ENCODE measurements around the gene OSBPL8.
"Not testable (repeated sequence)": the region's sequence is repeated elsewhere in the genome, so short reads cannot be mapped to it uniquely, and the experiment has no call there.

OSBPL8 gene

DNA sequence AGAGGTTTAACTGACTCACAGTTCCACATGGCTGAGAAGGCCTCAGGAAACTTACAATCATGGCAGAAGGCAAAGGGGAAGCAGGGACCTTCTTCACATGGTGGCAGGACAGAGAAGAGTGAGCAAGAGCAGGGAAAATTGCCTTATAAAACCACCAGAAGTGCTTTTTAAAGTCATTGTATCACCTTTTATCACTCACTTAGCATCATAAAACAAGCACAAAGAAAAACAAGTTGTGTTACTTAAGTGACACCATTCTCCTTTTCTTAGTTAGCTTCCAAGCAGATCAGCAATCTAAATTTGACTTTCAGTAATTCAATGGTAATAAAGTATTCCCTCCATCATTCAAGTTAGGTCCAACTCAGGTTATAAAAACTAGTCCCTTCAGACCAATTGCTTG, 28.5 kb downstream of the OSBPL8 start:
- peaks cover 20 to 21% of the 10 kb centered on the region in 2 donors for H3K4me1 ChIP-seq (ENCODE audit: control insufficient read depth in 1 of 2, insufficient read depth in 2 of 2, low read length in 2 of 2)
- no peak overlapping the region for H3K4me3 ChIP-seq (ENCODE audit: low read depth in 1 of 2, low read length in 2 of 2)
- H3K36me3 ChIP-seq (ENCODE audit: control insufficient read depth in 1 of 2, insufficient read depth in 2 of 2, low read length in 2 of 2): no peaks in the 10 kb centered on the region
- no peak overlapping the region for H3K9ac ChIP-seq (ENCODE audit: low read depth in 1 of 2, low read length in 2 of 2)
- H3K27me3 ChIP-seq (ENCODE audit: control insufficient read depth in 1 of 2, insufficient read depth in 2 of 2, low read length in 2 of 2): no peaks in the 10 kb centered on the region
- H3K27ac ChIP-seq (ENCODE audit: low read depth, low read length): no peak overlapping the region
- no peaks in the 10 kb centered on the region for H3K9me3 ChIP-seq (ENCODE audit: control insufficient read depth in 1 of 2, low read length in 2 of 2)

GRCh38 chr12:76530516-76530915, 29.1 kb downstream of the OSBPL8 start:
- no peak overlapping the region for H3K27ac ChIP-seq (ENCODE audit: low read depth, low read length)
- H3K9ac ChIP-seq (ENCODE audit: low read depth in 1 of 2, low read length in 2 of 2): no peak overlapping the region
- H3K4me3 ChIP-seq (ENCODE audit: low read depth in 1 of 2, low read length in 2 of 2): no peak overlapping the region
- no peaks in the 10 kb centered on the region for H3K27me3 ChIP-seq (ENCODE audit: control insufficient read depth in 1 of 2, insufficient read depth in 2 of 2, low read length in 2 of 2)
- H3K9me3 ChIP-seq (ENCODE audit: control insufficient read depth in 1 of 2, low read length in 2 of 2): no peaks in the 10 kb centered on the region
- H3K36me3 ChIP-seq (ENCODE audit: control insufficient read depth in 1 of 2, insufficient read depth in 2 of 2, low read length in 2 of 2): no peaks in the 10 kb centered on the region
- peaks cover 20 to 21% of the 10 kb centered on the region in 2 donors for H3K4me1 ChIP-seq (ENCODE audit: control insufficient read depth in 1 of 2, insufficient read depth in 2 of 2, low read length in 2 of 2)

DNA sequence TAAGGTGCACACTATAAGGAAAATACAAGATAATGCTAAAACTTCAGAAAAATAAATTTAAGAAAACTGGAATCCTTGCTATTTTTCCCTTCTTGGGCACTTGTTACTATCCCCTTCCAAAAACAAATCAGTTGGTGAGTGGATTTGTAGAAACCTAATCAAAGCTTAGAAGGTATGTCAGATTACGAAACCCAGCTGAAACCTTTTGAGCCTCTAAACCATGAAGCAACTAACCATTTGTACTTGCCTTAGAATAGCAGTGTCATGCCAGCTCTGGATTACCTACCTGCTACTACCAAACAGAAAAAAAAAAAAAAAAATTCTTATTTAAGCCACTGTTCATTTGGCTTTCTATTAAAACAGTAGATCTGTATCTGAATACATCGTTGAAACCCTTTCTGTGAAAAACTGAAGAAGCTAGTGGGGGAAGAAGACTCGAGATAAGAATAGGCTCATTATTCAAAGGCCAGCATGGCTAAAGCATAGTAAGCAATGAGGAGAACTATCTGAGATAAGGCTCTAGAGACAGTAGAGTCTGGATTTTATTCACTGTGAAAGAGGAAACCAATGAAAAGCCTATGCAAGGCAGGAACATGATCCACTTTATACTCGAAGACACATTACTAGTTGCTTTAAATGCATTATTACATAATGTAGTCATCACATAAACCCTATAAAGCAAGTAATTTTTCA, 30.2 kb downstream of the OSBPL8 start:
- Histone ChIP-seq H3K9ac (ENCODE audit: low read depth in 1 of 2, low read length in 2 of 2) (no peak overlapping the region), H3K9me3 (ENCODE audit: control insufficient read depth in 1 of 2, low read length in 2 of 2) (no peaks in the 10 kb centered on the region), H3K27me3 (ENCODE audit: control insufficient read depth in 1 of 2, insufficient read depth in 2 of 2, low read length in 2 of 2) (no peaks in the 10 kb centered on the region), H3K4me1 (ENCODE audit: control insufficient read depth in 1 of 2, insufficient read depth in 2 of 2, low read length in 2 of 2) (peaks cover 20 to 21% of the 10 kb centered on the region in 2 donors), H3K4me3 (ENCODE audit: low read depth in 1 of 2, low read length in 2 of 2) (peak overlapping the region in 1 of 2 donors; percentile 5), H3K36me3 (ENCODE audit: control insufficient read depth in 1 of 2, insufficient read depth in 2 of 2, low read length in 2 of 2) (no peaks in the 10 kb centered on the region), H3K27ac (ENCODE audit: low read depth, low read length) (no peak overlapping the region)

DNA sequence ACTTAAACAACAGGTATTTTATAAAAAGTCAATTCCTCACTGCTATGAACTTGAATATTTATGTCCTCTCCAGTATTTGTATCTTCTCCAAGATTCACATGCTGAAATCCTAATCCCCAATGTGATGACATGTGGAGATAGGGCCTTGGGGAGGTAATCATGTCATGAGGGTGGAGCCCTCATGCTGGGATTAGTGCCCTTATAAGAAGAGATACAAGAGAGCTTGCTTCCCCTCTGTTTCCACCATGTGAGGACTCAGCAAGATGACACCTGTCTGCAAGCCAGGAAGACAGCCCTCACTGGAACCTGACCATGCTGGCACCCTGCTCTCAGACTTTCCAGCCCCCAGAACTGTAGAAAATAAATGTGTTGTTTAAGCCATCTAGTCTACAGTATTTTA, 36.2 kb downstream of the OSBPL8 start:
- H3K9ac ChIP-seq (ENCODE audit: low read depth in 1 of 2, low read length in 2 of 2): no peak overlapping the region
- no peaks in the 10 kb centered on the region for H3K27me3 ChIP-seq (ENCODE audit: control insufficient read depth in 1 of 2, insufficient read depth in 2 of 2, low read length in 2 of 2)
- H3K4me1 ChIP-seq (ENCODE audit: control insufficient read depth in 1 of 2, insufficient read depth in 2 of 2, low read length in 2 of 2): no peaks in the 10 kb centered on the region
- no peak overlapping the region for H3K4me3 ChIP-seq (ENCODE audit: low read depth in 1 of 2, low read length in 2 of 2)
- no peaks in the 10 kb centered on the region for H3K9me3 ChIP-seq (ENCODE audit: control insufficient read depth in 1 of 2, low read length in 2 of 2)
- H3K36me3 ChIP-seq (ENCODE audit: control insufficient read depth in 1 of 2, insufficient read depth in 2 of 2, low read length in 2 of 2): no peaks in the 10 kb centered on the region
- no peak overlapping the region for H3K27ac ChIP-seq (ENCODE audit: low read depth, low read length)

DNA sequence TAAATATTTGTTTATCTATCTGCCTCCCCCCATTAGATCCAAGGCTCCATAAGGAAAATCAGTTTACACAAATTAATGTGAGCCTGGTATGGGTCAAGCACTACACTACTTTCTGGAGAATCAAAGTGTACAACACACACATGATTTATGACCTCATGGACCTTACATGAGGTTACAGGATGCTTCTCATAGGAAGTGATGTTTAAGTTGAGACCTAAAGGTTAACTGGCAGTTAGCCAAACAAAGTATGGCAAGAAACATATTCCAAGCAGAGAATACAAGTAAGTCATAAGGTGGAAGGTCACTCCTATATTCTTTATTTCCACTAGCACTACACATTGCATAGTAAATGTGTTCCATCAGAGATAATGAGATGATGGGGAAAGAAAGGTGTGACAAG, 39.2 kb downstream of the OSBPL8 start:
- no peaks in the 10 kb centered on the region for H3K27me3 ChIP-seq (ENCODE audit: control insufficient read depth in 1 of 2, insufficient read depth in 2 of 2, low read length in 2 of 2)

GRCh38 chr12:76519538-76519937, 40.0 kb downstream of the OSBPL8 start:
- Histone ChIP-seq H3K36me3 (ENCODE audit: control insufficient read depth in 1 of 2, insufficient read depth in 2 of 2, low read length in 2 of 2) (no peaks in the 10 kb centered on the region), H3K9me3 (ENCODE audit: control insufficient read depth in 1 of 2, low read length in 2 of 2) (no peaks in the 10 kb centered on the region), H3K4me3 (ENCODE audit: low read depth in 1 of 2, low read length in 2 of 2) (no peak overlapping the region), H3K4me1 (ENCODE audit: control insufficient read depth in 1 of 2, insufficient read depth in 2 of 2, low read length in 2 of 2) (no peaks in the 10 kb centered on the region), H3K27me3 (ENCODE audit: control insufficient read depth in 1 of 2, insufficient read depth in 2 of 2, low read length in 2 of 2) (no peaks in the 10 kb centered on the region), H3K9ac (ENCODE audit: low read depth in 1 of 2, low read length in 2 of 2) (no peak overlapping the region), H3K27ac (ENCODE audit: low read depth, low read length) (no peak overlapping the region)

More for the DNA sequence above, 39.2 kb downstream of the OSBPL8 start:
- Histone ChIP-seq H3K4me1 (ENCODE audit: control insufficient read depth in 1 of 2, insufficient read depth in 2 of 2, low read length in 2 of 2) (no peaks in the 10 kb centered on the region), H3K9ac (ENCODE audit: low read depth in 1 of 2, low read length in 2 of 2) (no peak overlapping the region), H3K9me3 (ENCODE audit: control insufficient read depth in 1 of 2, low read length in 2 of 2) (no peaks in the 10 kb centered on the region), H3K36me3 (ENCODE audit: control insufficient read depth in 1 of 2, insufficient read depth in 2 of 2, low read length in 2 of 2) (no peaks in the 10 kb centered on the region), H3K4me3 (ENCODE audit: low read depth in 1 of 2, low read length in 2 of 2) (no peak overlapping the region), H3K27ac (ENCODE audit: low read depth, low read length) (no peak overlapping the region)

GRCh38 chr12:76518699-76519098, 40.9 kb downstream of the OSBPL8 start:
- no peaks in the 10 kb centered on the region for H3K9me3 ChIP-seq (ENCODE audit: control insufficient read depth in 1 of 2, low read length in 2 of 2)
- no peaks in the 10 kb centered on the region for H3K27me3 ChIP-seq (ENCODE audit: control insufficient read depth in 1 of 2, insufficient read depth in 2 of 2, low read length in 2 of 2)
- no peak overlapping the region for H3K4me3 ChIP-seq (ENCODE audit: low read depth in 1 of 2, low read length in 2 of 2)
- no peak overlapping the region for H3K27ac ChIP-seq (ENCODE audit: low read depth, low read length)
- H3K36me3 ChIP-seq (ENCODE audit: control insufficient read depth in 1 of 2, insufficient read depth in 2 of 2, low read length in 2 of 2): no peaks in the 10 kb centered on the region
- H3K4me1 ChIP-seq (ENCODE audit: control insufficient read depth in 1 of 2, insufficient read depth in 2 of 2, low read length in 2 of 2): no peaks in the 10 kb centered on the region
- no peak overlapping the region for H3K9ac ChIP-seq (ENCODE audit: low read depth in 1 of 2, low read length in 2 of 2)

DNA sequence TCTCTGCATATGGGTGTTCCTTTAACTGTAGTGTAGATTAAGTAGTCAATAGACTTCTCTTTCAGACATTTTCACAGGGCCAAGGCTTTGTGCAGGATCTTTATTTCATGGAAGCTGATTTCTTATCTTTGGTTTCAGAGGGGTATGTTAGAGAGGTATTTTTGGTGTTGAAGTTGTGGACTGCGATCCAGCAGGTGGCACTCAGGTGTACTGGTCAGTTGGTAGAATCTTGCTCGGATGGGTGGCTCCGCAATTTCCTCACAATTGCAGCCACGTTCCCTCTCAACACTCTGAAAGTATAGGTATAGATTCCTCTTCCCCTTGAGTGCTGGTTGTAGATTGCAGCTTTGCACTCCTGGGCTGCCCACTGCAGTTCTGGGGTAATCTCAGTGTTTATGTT, 44.3 kb downstream of the OSBPL8 start:
- Histone ChIP-seq H3K4me1 (ENCODE audit: control insufficient read depth in 1 of 2, insufficient read depth in 2 of 2, low read length in 2 of 2) (no peaks in the 10 kb centered on the region), H3K27me3 (ENCODE audit: control insufficient read depth in 1 of 2, insufficient read depth in 2 of 2, low read length in 2 of 2) (no peaks in the 10 kb centered on the region), H3K9ac (ENCODE audit: low read depth in 1 of 2, low read length in 2 of 2) (no peak overlapping the region), H3K27ac (ENCODE audit: low read depth, low read length) (no peak overlapping the region), H3K36me3 (ENCODE audit: control insufficient read depth in 1 of 2, insufficient read depth in 2 of 2, low read length in 2 of 2) (no peaks in the 10 kb centered on the region), H3K4me3 (ENCODE audit: low read depth in 1 of 2, low read length in 2 of 2) (no peak overlapping the region), H3K9me3 (ENCODE audit: control insufficient read depth in 1 of 2, low read length in 2 of 2) (no peaks in the 10 kb centered on the region)

GRCh38 chr12:76511116-76511716, 48.4 kb downstream of the OSBPL8 start:
- not testable (repeated sequence) for H3K27ac ChIP-seq (ENCODE audit: low read depth, low read length); H3K9me3 ChIP-seq (ENCODE audit: control insufficient read depth in 1 of 2, low read length in 2 of 2); H3K36me3 ChIP-seq (ENCODE audit: control insufficient read depth in 1 of 2, insufficient read depth in 2 of 2, low read length in 2 of 2); H3K4me3 ChIP-seq (ENCODE audit: low read depth in 1 of 2, low read length in 2 of 2); H3K27me3 ChIP-seq (ENCODE audit: control insufficient read depth in 1 of 2, insufficient read depth in 2 of 2, low read length in 2 of 2); H3K9ac ChIP-seq (ENCODE audit: low read depth in 1 of 2, low read length in 2 of 2); H3K4me1 ChIP-seq (ENCODE audit: control insufficient read depth in 1 of 2, insufficient read depth in 2 of 2, low read length in 2 of 2)

- Histone ChIP-seq H3K9me3 (ENCODE audit: control insufficient read depth in 1 of 2, low read length in 2 of 2) (no peaks in the 10 kb centered on the region), H3K27me3 (ENCODE audit: control insufficient read depth in 1 of 2, insufficient read depth in 2 of 2, low read length in 2 of 2) (no peaks in the 10 kb centered on the region), H3K36me3 (ENCODE audit: control insufficient read depth in 1 of 2, insufficient read depth in 2 of 2, low read length in 2 of 2) (no peaks in the 10 kb centered on the region), H3K4me1 (ENCODE audit: control insufficient read depth in 1 of 2, insufficient read depth in 2 of 2, low read length in 2 of 2) (peaks cover 0 to 4% of the 10 kb centered on the region in 2 donors), H3K27ac (ENCODE audit: low read depth, low read length) (no peak overlapping the region), H3K4me3 (ENCODE audit: low read depth in 1 of 2, low read length in 2 of 2) (no peak overlapping the region), H3K9ac (ENCODE audit: low read depth in 1 of 2, low read length in 2 of 2) (no peak overlapping the region)
Observed at GRCh38 chr12:76508128-76508980, 51.2 kb downstream of the OSBPL8 start.

Data from duodenal mucosa (tissue), 2 donors.